GM11168 (cell line): ENCODE measurements around the gene RBPMS2.
"Not testable (repeated sequence)": the region's sequence is repeated elsewhere in the genome, so short reads cannot be mapped to it uniquely, and the experiment has no call there.

Experiments used
- in situ Hi-C: fragments of 300-500 bp; cut with MboI; formaldehyde crosslinking; loops from one replicate; pipeline ENCODE4 v1.12.0; 2022; ENCODE audit warnings: low sequenced_read_pairs; ENCODE audit not compliant: unreplicated experiment

RBPMS2 gene

GRCh38 chr15:64775551-64776401 lies at the start of gene RBPMS2:
RBPMS2 (minus strand) TSS chr15:64775589; CDS start chr15:64775319, 270 bp downstream.
- in situ Hi-C loops = no loop called here

- in situ Hi-C loops = no loop called here
Observed at GRCh38 chr15:64824929-64825430, 49.6 kb upstream of the RBPMS2 start.

- in situ Hi-C loops = no loop called here
Observed at GRCh38 chr15:64816452-64816851, 41.1 kb upstream of the RBPMS2 start.

GRCh38 chr15:64814965-64815364 lies 39.6 kb upstream of the RBPMS2 start:
- in situ Hi-C loops = loop anchor here (5.0 kb wide), 1 partner anchor 83 kb away; no protein-coding TSS in a partner anchor

- in situ Hi-C loops = loop anchor here (5.0 kb wide), 1 partner anchor 82 kb away; no protein-coding TSS in a partner anchor
Observed at GRCh38 chr15:64814283-64814682, 38.9 kb upstream of the RBPMS2 start.

GRCh38 chr15:64813075-64813474 lies 37.7 kb upstream of the RBPMS2 start:
- in situ Hi-C loops = loop anchor here (5.0 kb wide), 1 partner anchor 81 kb away; no protein-coding TSS in a partner anchor

GRCh38 chr15:64810497-64811326 lies 35.3 kb upstream of the RBPMS2 start:
- in situ Hi-C loops = loop anchor here (5.0 kb wide), 1 partner anchor 78 kb away; no protein-coding TSS in a partner anchor

- in situ Hi-C loops = loop anchor here (5.0 kb wide), 1 partner anchor 78 kb away; no protein-coding TSS in a partner anchor
Observed at GRCh38 chr15:64809649-64810496, 34.5 kb upstream of the RBPMS2 start.

GRCh38 chr15:64808785-64809453 lies 33.5 kb upstream of the RBPMS2 start:
- in situ Hi-C loops = no loop called here

GRCh38 chr15:64807751-64808222 lies 32.4 kb upstream of the RBPMS2 start:
- in situ Hi-C loops = no loop called here

GRCh38 chr15:64807051-64807749 lies 31.8 kb upstream of the RBPMS2 start:
- in situ Hi-C loops = no loop called here

- in situ Hi-C loops = no loop called here
Observed at GRCh38 chr15:64806509-64806908, 31.1 kb upstream of the RBPMS2 start.

- in situ Hi-C loops = no loop called here
Observed at GRCh38 chr15:64804619-64805018, 29.2 kb upstream of the RBPMS2 start.

GRCh38 chr15:64803526-64803925 lies 28.1 kb upstream of the RBPMS2 start:
- in situ Hi-C loops = no loop called here

- in situ Hi-C loops = no loop called here
Observed at GRCh38 chr15:64800476-64800875, 25.1 kb upstream of the RBPMS2 start.

- in situ Hi-C loops = not testable (repeated sequence)
Observed at GRCh38 chr15:64798905-64799304, 23.5 kb upstream of the RBPMS2 start.

- in situ Hi-C loops = not testable (repeated sequence)
Observed at GRCh38 chr15:64795921-64796320, 20.5 kb upstream of the RBPMS2 start.

- in situ Hi-C loops = not testable (repeated sequence)
Observed at GRCh38 chr15:64795299-64795698, 19.9 kb upstream of the RBPMS2 start.
